Glutamatergic neuron (in vitro differentiated cells): ENCODE measurements around the gene STAMBPL1. TPM values are rescaled to one million over a fixed set of nuclear protein-coding genes. Genes with fewer than 3 reads are reported as not detected.
"Not testable (repeated sequence)": the region's sequence is repeated elsewhere in the genome, so short reads cannot be mapped to it uniquely, and the experiment has no call there.

Experiments used
- DNase-seq: peaks from one replicate; pipeline ENCODE4 v3.0.0; 2022
- H3K27ac Mint-ChIP-seq: one replicate; pipeline ENCODE4 v1.8.0; 2020; ENCODE audit warnings: mild to moderate bottlenecking, mixed read lengths, inconsistent platforms; ENCODE audit not compliant: unreplicated experiment
- H3K27me3 Mint-ChIP-seq: one replicate; pipeline ENCODE4 v1.8.0; 2020; ENCODE audit warnings: mild to moderate bottlenecking, moderate library complexity, mixed read lengths, inconsistent platforms; ENCODE audit not compliant: unreplicated experiment
- H3K36me3 Mint-ChIP-seq: one replicate; pipeline ENCODE4 v1.8.0; 2020; ENCODE audit warnings: mild to moderate bottlenecking, mixed read lengths, inconsistent platforms; ENCODE audit not compliant: unreplicated experiment
- H3K4me1 Mint-ChIP-seq: one replicate; pipeline ENCODE4 v1.8.0; 2020; ENCODE audit warnings: mild to moderate bottlenecking, low read depth, mixed read lengths, inconsistent platforms; ENCODE audit not compliant: unreplicated experiment
- H3K4me3 Mint-ChIP-seq: one replicate; pipeline ENCODE4 v1.8.0; 2020; ENCODE audit warnings: mild to moderate bottlenecking, mixed read lengths, inconsistent platforms; ENCODE audit not compliant: unreplicated experiment
- H3K9me3 Mint-ChIP-seq: one replicate; pipeline ENCODE4 v1.8.0; 2020; ENCODE audit warnings: mild to moderate bottlenecking, moderate library complexity, mixed read lengths, inconsistent platforms; ENCODE audit not compliant: unreplicated experiment
- total RNA-seq: library from RNA; stranded (reverse); fragmentation: NEBNext Ultra II Directional; extraction: Animal tissue kit (Norgen Biotek cat#: 25700); gene quantifications from one replicate; pipeline ENCODE4 v1.2.1, GENCODE V29; 2021; ENCODE audit not compliant: unreplicated experiment
- TF ChIP-seq, protein P1 (sequence below): fragments of 200-600 bp; sonication (generic); IDR thresholded peaks from one replicate; pipeline ENCODE4 v1.5.0; 2021; ENCODE audit not compliant: partially characterized antibody, unreplicated experiment

STAMBPL1 gene
- total RNA-seq, 1 donor from 2014 or later: 4.4 TPM

DNA sequence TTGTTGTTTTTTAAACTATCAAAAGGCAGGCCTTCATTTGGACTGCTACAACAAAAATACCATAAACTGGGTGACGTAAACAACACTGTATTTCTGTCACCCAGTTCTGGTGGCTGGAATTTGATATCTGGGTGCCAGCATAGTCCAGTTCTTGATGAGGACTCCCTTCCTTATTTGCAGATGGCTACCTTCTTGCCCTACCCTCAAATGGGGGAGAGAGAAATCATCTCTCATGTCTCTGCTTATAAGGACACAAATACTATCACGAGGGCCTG, 47.3 kb downstream of the STAMBPL1 start:
- H3K4me3 Mint-ChIP-seq: no peak overlapping the region
- H3K4me1 Mint-ChIP-seq: no peaks in the 10 kb centered on the region
- TF ChIP-seq, protein P1, sequence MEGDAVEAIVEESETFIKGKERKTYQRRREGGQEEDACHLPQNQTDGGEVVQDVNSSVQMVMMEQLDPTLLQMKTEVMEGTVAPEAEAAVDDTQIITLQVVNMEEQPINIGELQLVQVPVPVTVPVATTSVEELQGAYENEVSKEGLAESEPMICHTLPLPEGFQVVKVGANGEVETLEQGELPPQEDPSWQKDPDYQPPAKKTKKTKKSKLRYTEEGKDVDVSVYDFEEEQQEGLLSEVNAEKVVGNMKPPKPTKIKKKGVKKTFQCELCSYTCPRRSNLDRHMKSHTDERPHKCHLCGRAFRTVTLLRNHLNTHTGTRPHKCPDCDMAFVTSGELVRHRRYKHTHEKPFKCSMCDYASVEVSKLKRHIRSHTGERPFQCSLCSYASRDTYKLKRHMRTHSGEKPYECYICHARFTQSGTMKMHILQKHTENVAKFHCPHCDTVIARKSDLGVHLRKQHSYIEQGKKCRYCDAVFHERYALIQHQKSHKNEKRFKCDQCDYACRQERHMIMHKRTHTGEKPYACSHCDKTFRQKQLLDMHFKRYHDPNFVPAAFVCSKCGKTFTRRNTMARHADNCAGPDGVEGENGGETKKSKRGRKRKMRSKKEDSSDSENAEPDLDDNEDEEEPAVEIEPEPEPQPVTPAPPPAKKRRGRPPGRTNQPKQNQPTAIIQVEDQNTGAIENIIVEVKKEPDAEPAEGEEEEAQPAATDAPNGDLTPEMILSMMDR: no peak
- H3K36me3 Mint-ChIP-seq: no peaks in the 10 kb centered on the region
- H3K27me3 Mint-ChIP-seq: no peaks in the 10 kb centered on the region
- DNase-seq: no peak
- H3K27ac Mint-ChIP-seq: no peak overlapping the region
- H3K9me3 Mint-ChIP-seq: no peaks in the 10 kb centered on the region

DNA sequence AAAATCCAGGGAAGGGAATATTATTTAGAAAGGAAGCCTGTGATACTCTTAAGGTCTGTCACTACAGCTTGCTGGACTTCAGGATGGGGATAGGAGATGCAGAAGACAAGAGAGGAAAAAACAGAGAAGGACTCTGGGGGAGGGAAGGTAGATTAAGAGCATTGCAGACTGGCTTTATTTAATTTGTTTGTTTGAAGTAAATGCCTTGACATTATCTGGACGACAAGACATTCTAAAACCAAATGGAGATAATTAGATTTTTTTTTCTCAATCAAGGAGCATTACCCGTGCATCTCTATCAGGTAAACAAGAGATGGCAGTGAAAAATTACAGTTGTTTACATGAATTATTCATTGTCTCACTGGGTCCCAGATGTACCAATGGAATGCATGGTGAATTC, 48.2 kb downstream of the STAMBPL1 start:
- Mint-ChIP-seq H3K27me3 (no peaks in the 10 kb centered on the region), H3K4me3 (no peak overlapping the region), H3K27ac (no peak overlapping the region), H3K9me3 (no peaks in the 10 kb centered on the region), H3K36me3 (no peaks in the 10 kb centered on the region), H3K4me1 (peaks cover 3% of the 10 kb centered on the region)
- DNase-seq: no peak
- TF ChIP-seq, protein P1: no peak

DNA sequence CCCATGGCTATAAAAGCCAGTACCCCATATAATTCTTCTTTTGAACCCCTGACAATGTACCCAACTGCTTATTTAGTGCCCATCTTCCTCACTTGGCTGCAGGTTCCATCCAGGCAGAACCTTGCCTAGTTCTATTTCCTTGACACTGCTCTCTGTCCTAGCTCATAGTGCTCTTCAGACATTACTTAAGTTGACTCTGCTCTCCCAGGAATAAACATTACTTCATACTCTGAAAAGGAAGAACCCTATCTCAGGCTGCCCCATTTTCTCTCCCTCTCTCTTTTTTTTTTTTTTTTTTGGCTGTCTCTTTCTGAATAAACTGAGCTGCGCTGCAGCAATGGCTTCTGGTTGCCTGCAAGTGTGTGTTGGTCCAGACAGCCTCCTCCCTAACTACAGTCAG, 51.5 kb downstream of the STAMBPL1 start:
- no peaks in the 10 kb centered on the region for H3K27me3 Mint-ChIP-seq
- no peak overlapping the region for H3K27ac Mint-ChIP-seq
- TF ChIP-seq, protein P1: no peak
- H3K36me3 Mint-ChIP-seq: no peaks in the 10 kb centered on the region
- no peaks in the 10 kb centered on the region for H3K9me3 Mint-ChIP-seq
- peaks cover 6% of the 10 kb centered on the region for H3K4me1 Mint-ChIP-seq
- H3K4me3 Mint-ChIP-seq: no peak overlapping the region
- DNase-seq: no peak

DNA sequence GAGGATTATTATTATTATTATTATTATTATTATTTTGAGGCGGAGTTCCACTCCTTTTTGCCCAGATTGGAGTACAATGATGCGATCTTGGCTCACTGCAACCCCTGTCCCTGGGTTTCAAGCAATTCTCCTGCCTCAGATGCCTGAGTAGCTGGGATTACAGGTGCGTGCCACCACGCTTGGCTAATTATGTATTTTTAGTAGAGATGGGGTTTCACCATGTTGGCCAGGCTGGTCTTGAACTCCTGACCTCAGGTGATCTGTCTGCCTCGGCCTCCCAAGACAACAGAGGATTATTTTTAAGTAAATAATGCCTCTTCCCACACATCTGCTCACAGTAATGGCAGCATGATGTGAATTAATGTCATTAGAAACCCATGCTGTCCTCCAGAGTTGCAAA, 52.0 kb downstream of the STAMBPL1 start:
- H3K27ac Mint-ChIP-seq, H3K4me1 Mint-ChIP-seq, H3K4me3 Mint-ChIP-seq, H3K9me3 Mint-ChIP-seq, DNase-seq, H3K36me3 Mint-ChIP-seq, H3K27me3 Mint-ChIP-seq: not testable (repeated sequence)

DNA sequence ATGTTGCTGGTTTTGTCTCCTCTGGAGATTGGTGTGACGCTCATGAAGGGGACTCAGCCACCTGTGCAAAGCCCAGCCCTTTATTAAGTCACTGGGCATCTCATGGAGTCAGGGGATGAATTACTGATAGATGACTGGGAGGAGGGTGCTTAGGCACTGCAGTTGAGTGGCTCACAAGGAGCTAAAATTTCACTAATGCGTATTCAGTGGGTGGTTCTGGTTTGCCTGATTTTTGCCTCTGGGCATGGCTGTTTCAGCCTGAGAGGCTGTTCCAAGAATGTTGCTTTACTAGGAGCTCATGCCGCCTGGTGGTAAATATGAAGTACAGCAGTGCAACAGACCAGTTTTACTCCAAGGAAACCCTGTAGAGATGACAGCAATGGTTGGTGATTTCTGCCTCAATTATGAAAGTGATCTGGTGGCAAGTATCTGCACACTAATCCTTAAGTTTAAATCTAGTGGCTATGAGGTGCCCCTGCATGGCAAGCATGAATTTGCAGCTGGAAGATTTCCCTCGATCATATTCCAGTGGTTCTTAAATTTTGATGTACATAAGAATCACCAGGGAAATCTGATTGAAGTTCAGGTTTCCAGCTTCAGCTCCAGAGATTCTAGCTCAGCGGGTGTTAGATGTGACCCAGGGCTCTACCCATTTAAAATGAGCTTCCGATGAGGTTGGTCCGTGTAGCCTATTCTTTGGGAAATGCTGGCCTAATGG, 52.7 kb downstream of the STAMBPL1 start:
- Mint-ChIP-seq H3K27me3 (no peaks in the 10 kb centered on the region), H3K4me1 (peaks cover 6% of the 10 kb centered on the region), H3K36me3 (no peaks in the 10 kb centered on the region), H3K4me3 (no peak overlapping the region), H3K9me3 (no peaks in the 10 kb centered on the region), H3K27ac (peak overlapping the region; percentile 16)
- DNase-seq: peak; percentile 38
- TF ChIP-seq, protein P1: peak; percentile 90
